ENCODE data around the gene CHD9NB. TPM values are rescaled to one million over a fixed set of nuclear protein-coding genes. Genes with fewer than 3 reads are reported as not detected.
"Not testable (repeated sequence)": the region's sequence is repeated elsewhere in the genome, so short reads cannot be mapped to it uniquely, and the experiment has no call there.

CHD9NB gene
- polyA plus RNA-seq, 1 experiment, result 0.78 TPM

DNA sequence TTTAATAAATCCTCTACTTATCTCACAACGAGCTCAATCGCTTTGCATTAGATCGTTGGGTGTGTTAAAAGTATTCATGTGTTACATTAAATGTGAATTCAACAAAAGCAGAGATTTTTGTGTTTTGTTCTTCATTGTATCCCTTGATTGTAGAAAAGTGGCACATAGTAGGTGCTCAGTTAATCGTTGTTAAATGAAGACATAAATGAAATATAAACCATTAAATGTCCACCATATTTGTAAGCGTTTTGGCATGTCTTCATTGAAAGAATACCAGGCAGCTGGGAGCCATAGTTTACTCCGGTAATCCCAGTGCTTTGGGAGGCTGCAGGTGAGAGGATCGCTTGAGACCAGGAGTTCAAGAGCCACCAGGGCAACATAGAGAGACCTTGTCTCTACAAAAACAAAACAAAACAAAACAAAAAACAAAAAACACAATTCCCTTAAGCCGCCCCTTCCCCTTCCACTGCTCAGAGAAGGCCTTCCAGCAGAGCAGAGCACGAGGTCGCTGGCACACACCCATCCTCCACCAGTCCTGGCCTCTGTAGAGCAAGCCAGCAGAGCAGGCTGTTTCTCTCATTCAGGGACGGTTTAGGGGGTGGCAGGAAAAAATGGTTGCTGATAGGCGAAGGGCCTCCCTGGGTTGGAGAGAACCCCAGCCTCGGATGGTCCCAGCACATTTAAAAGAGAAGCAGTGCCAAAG, 1.4 kb upstream of the CHD9NB start:
- Histone ChIP-seq H3K4me3 (ENCODE audit: low read depth, low read length) (peak overlapping the region; percentile 66), H3K27me3 (ENCODE audit: control insufficient read depth, insufficient read depth, low read length) (no peaks in the 10 kb centered on the region), H3K36me3 (ENCODE audit: control insufficient read depth, insufficient read depth, low read length) (peaks cover 1% of the 10 kb centered on the region; the same call in 1 of the 2 replicates)
- TF ChIP-seq, protein P1, sequence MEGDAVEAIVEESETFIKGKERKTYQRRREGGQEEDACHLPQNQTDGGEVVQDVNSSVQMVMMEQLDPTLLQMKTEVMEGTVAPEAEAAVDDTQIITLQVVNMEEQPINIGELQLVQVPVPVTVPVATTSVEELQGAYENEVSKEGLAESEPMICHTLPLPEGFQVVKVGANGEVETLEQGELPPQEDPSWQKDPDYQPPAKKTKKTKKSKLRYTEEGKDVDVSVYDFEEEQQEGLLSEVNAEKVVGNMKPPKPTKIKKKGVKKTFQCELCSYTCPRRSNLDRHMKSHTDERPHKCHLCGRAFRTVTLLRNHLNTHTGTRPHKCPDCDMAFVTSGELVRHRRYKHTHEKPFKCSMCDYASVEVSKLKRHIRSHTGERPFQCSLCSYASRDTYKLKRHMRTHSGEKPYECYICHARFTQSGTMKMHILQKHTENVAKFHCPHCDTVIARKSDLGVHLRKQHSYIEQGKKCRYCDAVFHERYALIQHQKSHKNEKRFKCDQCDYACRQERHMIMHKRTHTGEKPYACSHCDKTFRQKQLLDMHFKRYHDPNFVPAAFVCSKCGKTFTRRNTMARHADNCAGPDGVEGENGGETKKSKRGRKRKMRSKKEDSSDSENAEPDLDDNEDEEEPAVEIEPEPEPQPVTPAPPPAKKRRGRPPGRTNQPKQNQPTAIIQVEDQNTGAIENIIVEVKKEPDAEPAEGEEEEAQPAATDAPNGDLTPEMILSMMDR (IDR thresholded peaks at IDR 0.05; ENCODE audit: insufficient read depth, low read depth, low read length), result no peak
- no peak for DNase-seq (ENCODE audit: low read depth)
- POLR2A ChIA-PET, result interaction anchor here (0.7 kb wide), 1 partner anchor 154 kb away, joined by 4 read pairs; no protein-coding TSS in a partner anchor
- CTCF ChIA-PET, result interaction anchor here (0.6 to 4.7 kb wide), 35 partner anchors 10 to 399 kb away, joined by 3 to 38 read pairs (median 5); no protein-coding TSS in a partner anchor

DNA sequence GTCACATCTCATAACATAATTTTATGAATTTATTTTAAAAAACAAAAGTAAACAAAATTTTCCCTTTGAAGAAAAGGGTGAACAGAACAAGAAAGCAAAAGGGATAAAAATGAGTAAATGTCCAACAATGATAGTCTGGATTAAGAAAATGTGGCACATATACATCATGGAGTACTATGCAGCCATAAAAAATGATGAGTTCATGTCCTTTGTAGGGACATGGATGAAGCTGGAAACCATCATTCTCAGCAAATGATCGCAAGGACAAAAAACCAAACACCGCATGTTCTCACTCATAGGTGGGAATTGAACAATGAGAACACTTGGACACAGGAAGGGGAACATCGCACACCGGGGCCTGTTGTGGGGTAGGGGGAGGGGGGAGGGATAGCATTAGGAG, 1.4 kb downstream of the CHD9NB start:
- CTCF ChIA-PET, result interaction anchor here (0.7 to 1.2 kb wide), 3 partner anchors 10 to 157 kb away, joined by 3 to 5 read pairs (median 3); no protein-coding TSS in a partner anchor
- POLR2A ChIA-PET; H3K27me3 ChIP-seq (ENCODE audit: control insufficient read depth, insufficient read depth, low read length); DNase-seq (ENCODE audit: low read depth); H3K4me3 ChIP-seq (ENCODE audit: low read depth, low read length); H3K36me3 ChIP-seq (ENCODE audit: control insufficient read depth, insufficient read depth, low read length): not testable (repeated sequence)

DNA sequence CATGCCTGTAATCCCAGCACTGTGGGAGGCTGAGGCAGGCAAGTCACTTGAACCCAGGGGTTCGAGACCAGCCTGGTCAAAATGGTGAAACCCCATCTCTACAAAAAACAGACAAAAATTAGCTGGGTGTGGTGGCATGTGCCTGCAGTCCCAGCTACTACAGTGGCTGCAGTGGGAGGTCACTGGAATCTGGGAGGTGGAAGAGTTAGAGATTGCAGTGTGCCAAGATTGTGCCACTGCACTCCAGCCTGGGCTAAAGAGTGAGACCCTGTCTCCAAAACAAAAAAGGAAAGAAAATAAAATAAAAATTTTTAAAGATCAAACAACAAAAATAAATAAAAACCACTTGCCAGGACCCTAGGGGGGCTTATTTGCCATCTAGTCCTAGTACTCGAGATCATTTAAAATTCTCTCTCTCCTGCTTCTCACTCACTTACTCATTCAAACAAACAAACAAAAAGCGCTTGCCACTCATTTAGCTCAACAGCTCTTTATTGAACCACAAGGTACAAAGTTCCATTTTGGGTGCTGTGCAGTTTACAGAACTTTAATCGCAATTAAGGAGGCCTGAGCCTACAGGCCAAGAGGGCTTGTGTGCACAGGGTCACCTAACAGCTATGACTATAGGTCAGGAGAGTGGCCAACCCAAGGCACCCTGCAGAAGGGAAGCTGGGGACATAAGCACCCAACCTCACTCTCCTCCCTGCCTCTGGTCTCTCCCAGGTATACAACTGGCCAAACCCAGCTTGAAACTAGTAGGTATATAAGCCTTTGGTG, 4.4 kb downstream of the CHD9NB start:
- TF ChIP-seq, protein P1 (IDR thresholded peaks at IDR 0.05; ENCODE audit: insufficient read depth, low read depth, low read length), result no peak
- no peak for DNase-seq (ENCODE audit: low read depth)
- no peaks in the 10 kb centered on the region for H3K36me3 ChIP-seq (ENCODE audit: control insufficient read depth, insufficient read depth, low read length)
- H3K4me3 ChIP-seq (ENCODE audit: low read depth, low read length), result no peak overlapping the region
- CTCF ChIA-PET, result no interaction called here
- POLR2A ChIA-PET, result no interaction called here
- H3K27me3 ChIP-seq (ENCODE audit: control insufficient read depth, insufficient read depth, low read length), result no peaks in the 10 kb centered on the region

DNA sequence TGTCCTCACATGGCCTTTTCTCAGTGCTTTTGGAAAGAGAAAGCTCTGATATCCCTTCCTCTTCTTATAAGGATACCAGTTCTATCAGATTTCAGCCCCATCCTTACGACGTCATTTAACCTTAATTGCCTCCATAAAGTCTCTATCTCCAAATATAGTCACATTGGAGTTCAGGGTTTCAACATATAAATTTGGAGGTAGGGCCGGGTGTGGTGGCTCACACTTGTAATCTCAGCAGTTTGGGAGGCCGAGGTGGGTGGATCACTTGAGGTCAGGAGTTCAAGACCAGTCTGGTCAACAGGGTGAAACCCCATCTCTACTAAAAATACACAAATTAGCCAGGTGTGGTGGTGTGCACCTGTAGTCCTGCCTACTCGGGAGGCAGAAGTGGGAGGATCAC, 5.2 kb downstream of the CHD9NB start:
- DNase-seq (ENCODE audit: low read depth); CTCF ChIA-PET; H3K4me3 ChIP-seq (ENCODE audit: low read depth, low read length); H3K27me3 ChIP-seq (ENCODE audit: control insufficient read depth, insufficient read depth, low read length); POLR2A ChIA-PET; H3K36me3 ChIP-seq (ENCODE audit: control insufficient read depth, insufficient read depth, low read length): not testable (repeated sequence)

DNA sequence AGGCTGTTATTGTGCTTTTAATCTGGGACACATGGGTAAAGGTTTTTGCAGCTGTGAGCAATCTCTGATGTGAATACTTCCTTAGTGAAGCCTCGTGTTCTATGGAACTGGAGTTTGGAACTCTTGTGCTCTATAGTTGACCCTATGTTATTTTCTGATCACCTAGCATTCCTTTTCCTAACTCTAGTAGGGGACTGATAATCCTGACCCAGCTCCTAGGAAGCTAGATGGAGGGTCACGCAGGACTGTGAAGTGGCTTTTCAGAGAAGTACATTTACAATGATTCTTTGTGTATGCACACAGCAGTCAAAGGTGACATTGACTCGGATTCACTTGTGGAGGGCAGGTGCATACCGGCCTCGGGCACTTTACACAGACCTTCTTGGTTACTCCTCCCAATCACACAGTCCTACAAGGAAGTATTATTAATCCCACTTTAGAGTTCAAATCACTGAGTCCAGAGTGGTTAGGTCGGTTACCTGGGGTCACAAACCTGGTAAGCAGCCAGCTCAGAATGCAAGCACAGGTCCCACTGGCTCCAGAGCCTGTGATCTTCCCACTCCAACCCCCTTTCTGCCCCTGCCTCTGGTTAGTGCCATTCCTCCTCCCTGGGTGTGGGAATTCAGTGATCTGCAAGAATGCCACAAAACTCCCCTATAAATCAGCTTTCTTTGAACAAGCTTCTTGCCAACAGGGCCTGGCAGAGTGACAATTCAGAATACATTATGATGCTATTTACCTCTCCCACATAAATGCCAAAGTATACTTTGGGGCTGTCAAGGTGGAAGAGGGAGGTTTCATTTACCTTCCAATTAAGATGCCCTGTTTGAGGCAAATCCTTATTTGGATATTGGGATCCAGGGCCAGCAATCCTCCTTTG, 7.1 kb downstream of the CHD9NB start:
- no peak overlapping the region for H3K4me3 ChIP-seq (ENCODE audit: low read depth, low read length)
- no peaks in the 10 kb centered on the region for H3K27me3 ChIP-seq (ENCODE audit: control insufficient read depth, insufficient read depth, low read length)
- DNase-seq (ENCODE audit: low read depth), result no peak
- TF ChIP-seq, protein P1 (IDR thresholded peaks at IDR 0.05; ENCODE audit: insufficient read depth, low read depth, low read length), result no peak
- H3K36me3 ChIP-seq (ENCODE audit: control insufficient read depth, insufficient read depth, low read length), result no peaks in the 10 kb centered on the region
- ChIA-PET POLR2A (no interaction called here), CTCF (interaction anchor here (1.0 to 2.7 kb wide), 3 partner anchors 9 to 23 kb away, joined by 3 to 9 read pairs (median 8); partner anchors contain the start of gene CHD9)
